ENCODE results near the gene EDNRA. TPM values are rescaled to one million over a fixed set of nuclear protein-coding genes. Genes with fewer than 3 reads are reported as not detected.

Gene EDNRA
- total and polyA plus RNA-seq, 2 of the 8 experiments (the other 6 are each of a cell fraction or from before 2014, with no cell fraction given), result 1.7 to 3.3 TPM

DNA sequence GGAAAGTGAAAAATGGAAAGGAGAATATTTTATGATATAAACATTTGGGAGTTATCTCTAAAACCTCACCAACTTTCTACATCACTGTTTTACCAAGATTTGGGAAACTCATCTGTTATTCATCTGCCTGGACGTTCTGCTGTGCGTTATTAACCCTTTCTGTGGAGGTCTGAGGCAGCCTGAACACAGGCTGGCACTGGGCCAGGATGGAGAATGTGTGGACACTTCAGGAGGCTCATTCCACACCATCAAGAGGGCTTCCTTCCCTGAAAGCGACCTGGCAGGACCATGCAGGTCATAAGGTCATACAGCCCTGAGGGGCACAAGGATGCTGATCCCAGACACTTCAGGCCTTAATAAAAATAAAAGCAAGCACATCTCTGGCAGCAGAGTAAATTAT is 105.1 kb downstream of the EDNRA start:
- no peaks in the 10 kb centered on the region for H3K79me2 ChIP-seq (ENCODE audit: control insufficient read depth in 1 of 2, insufficient read depth in 2 of 2, low read length in 2 of 2)

More for the DNA sequence above, 105.1 kb downstream of the EDNRA start:
- no peak for DNase-seq (ENCODE audit: low read depth in 1 of 2, low spot score in 2 of 2)
- Histone ChIP-seq H2BK120ac (replicated peaks; ENCODE audit: low read depth, low read length) (no peak overlapping the region), H2BK15ac (ENCODE audit: low read length) (no peak overlapping the region), H3K27me3 (replicated peaks in 1 of 4; ENCODE audit: control insufficient read depth in 3 of 4, extremely low read depth in 1 of 4, insufficient read depth in 3 of 4, low read length in 3 of 4) (no peaks in the 10 kb centered on the region), H4K20me1 (replicated peaks in 1 of 2; ENCODE audit: control insufficient read depth in 1 of 2, insufficient read depth in 2 of 2, low read length in 2 of 2) (no peaks in the 10 kb centered on the region), H3K14ac (ENCODE audit: insufficient read length) (no peak overlapping the region), H3K36me3 (ENCODE audit: control insufficient read depth in 2 of 4, insufficient read depth in 4 of 4, low read length in 3 of 4) (no peaks in the 10 kb centered on the region), H2BK5ac (ENCODE audit: low read depth, low read length) (no peak overlapping the region), H3K4me3 (ENCODE audit: extremely low read depth in 1 of 4, insufficient read depth in 2 of 4, low read depth in 3 of 4, low read length in 4 of 4) (no peak overlapping the region), H4K5ac (ENCODE audit: insufficient read length, low read depth, low read length) (no peak overlapping the region), H3K9ac (replicated peaks in 1 of 4; ENCODE audit: extremely low read depth in 1 of 4, low read depth in 3 of 4, low read length in 3 of 4) (no peak overlapping the region), H4K8ac (ENCODE audit: extremely low read depth, insufficient read depth, low read length) (no peak overlapping the region), H3K4me1 (replicated peaks in 1 of 4; ENCODE audit: control insufficient read depth in 3 of 4, insufficient read depth in 4 of 4, low read length in 3 of 4) (peaks cover 0 to 3% (median 0%) of the 10 kb centered on the region in 4 experiments; a peak in 1 of 7 replicates), H2BK20ac (ENCODE audit: low read length) (no peak overlapping the region), H2AFZ (ENCODE audit: low read length) (no peak overlapping the region), H3K4me2 (ENCODE audit: insufficient read depth in 1 of 2, low read depth in 2 of 2, low read length in 2 of 2) (no peak overlapping the region), H2BK12ac (ENCODE audit: low read depth, low read length) (no peak overlapping the region), H2AK5ac (ENCODE audit: low read depth, low read length) (no peak overlapping the region), H3K23me2 (ENCODE audit: low read depth, low read length) (no peaks in the 10 kb centered on the region), H3K79me1 (ENCODE audit: low read depth, low read length) (no peaks in the 10 kb centered on the region), H3K27ac (ENCODE audit: low read depth, low read length) (no peak overlapping the region), H3K9me3 (ENCODE audit: insufficient read depth in 2 of 2, low read depth in 1 of 2, low read length in 1 of 2) (peaks cover 3 to 4% of the 10 kb centered on the region in 2 experiments; a peak in 2 of 4 replicates), H3K23ac (ENCODE audit: insufficient read length) (no peak overlapping the region), H4K91ac (replicated peaks; ENCODE audit: insufficient read length, low read length) (no peak overlapping the region), H3K18ac (ENCODE audit: extremely low read depth, low read length) (no peak overlapping the region), H3K4ac (replicated peaks; ENCODE audit: insufficient read length, low read depth, low read length) (no peak overlapping the region), H3K56ac (replicated peaks; ENCODE audit: insufficient read length, low read depth, low read length) (no peak overlapping the region)
- FAIRE-seq, result no peak
- TF ChIP-seq CBX8 (IDR thresholded peaks at IDR 0.05; ENCODE audit: borderline replicate concordance, low read depth, low read length) (no peak), E2F6 (IDR thresholded peaks at IDR 0.05) (no peak), SAP30 (IDR thresholded peaks at IDR 0.05; ENCODE audit: insufficient read depth, insufficient replicate concordance, low read length) (no peak)
- POLR2A ChIA-PET (ENCODE audit: partially characterized antibody), result interaction anchor here (0.6 kb wide), 1 partner anchor 62 kb away, joined by 5 read pairs; no protein-coding TSS in a partner anchor
- 83% methylated on average over 3 of the region's 3 CpGs; no CpG with 5 or more reads in 1 of the 2 experiments for WGBS, 2 experiments (ENCODE audit: extremely low coverage in 1 of 2, insufficient coverage in 1 of 2, insufficient read length in 1 of 2, insufficient replicate concordance in 2 of 2, low coverage in 1 of 2, low lambda C conversion rate in 2 of 2, missing lambda C conversion rate in 1 of 2)
- CTCF ChIA-PET (ENCODE audit: partially characterized antibody), result interaction anchor here (0.5 to 1.7 kb wide), 5 partner anchors 15 to 281 kb away, joined by 3 to 5 read pairs (median 4); no protein-coding TSS in a partner anchor

Data from H1 (cell line).